SU-DHL-6 (cell line): Measurements from ENCODE around the gene SRD5A1.

ENCODE experiments used
- H2AFZ ChIP-seq: fragments of 200-600 bp; sonication (generic); 2 replicates; pipeline ENCODE4 v1.6.1; 2014; ENCODE audit warnings: low read depth, mild to moderate bottlenecking, moderate library complexity, mixed read lengths, antibody characterized with exemption, low read length; ENCODE audit not compliant: severe bottlenecking
- H3F3A ChIP-seq: fragments of 200-600 bp; shearing (Covaris generic); 2 replicates; pipeline ENCODE4 v1.6.0; 2016; ENCODE audit warnings: antibody characterized with exemption, mild to moderate bottlenecking; ENCODE audit not compliant: insufficient read depth
- H3K27ac ChIP-seq: fragments of 200-600 bp; sonication (generic); 2 replicates; pipeline ENCODE4 v1.5.1; 2016; ENCODE audit warnings: low read depth, mild to moderate bottlenecking, low read length, moderate library complexity, mixed read lengths
- H3K27me3 ChIP-seq: fragments of 200-600 bp; sonication (generic), shearing (Covaris generic); 2 replicates; pipeline ENCODE4 v1.6.0; 2014; ENCODE audit warnings: mild to moderate bottlenecking, low read length
- H3K36me3 ChIP-seq: fragments of 200-600 bp; sonication (generic); 2 replicates; pipeline ENCODE4 v1.6.1; 2014; ENCODE audit warnings: mild to moderate bottlenecking, low read length, mixed read lengths
- H3K4me2 ChIP-seq: fragments of 300-600, 200-600 bp; shearing (Covaris generic), sonication (generic); 2 replicates; pipeline ENCODE4 v1.6.0; 2014; ENCODE audit warnings: low read length, low read depth, mild to moderate bottlenecking; ENCODE audit not compliant: poor library complexity, severe bottlenecking
- H3K4me3 ChIP-seq: fragments of 200-600 bp; sonication (generic); 2 replicates; pipeline ENCODE4 v1.5.1; 2014; ENCODE audit warnings: antibody characterized with exemption, low read length, mild to moderate bottlenecking, mixed read lengths; ENCODE audit not compliant: insufficient read depth, poor library complexity, severe bottlenecking
- H3K79me2 ChIP-seq: fragments of 200-600 bp; sonication (generic); 2 replicates; pipeline ENCODE4 v1.6.1; 2014; ENCODE audit warnings: mild to moderate bottlenecking, low read length, moderate library complexity; ENCODE audit not compliant: insufficient read depth
- H3K9ac ChIP-seq: fragments of 200-600 bp; sonication (generic); 2 replicates; pipeline ENCODE4 v1.7.0; 2014; ENCODE audit warnings: mild to moderate bottlenecking, low read length
- H3K9me2 ChIP-seq: fragments of 200-600 bp; sonication (generic); replicated peaks from 2 replicates; pipeline ENCODE4 v1.6.1; 2014; ENCODE audit warnings: low read length; ENCODE audit not compliant: insufficient read depth
- H3K9me3 ChIP-seq: fragments of 200-600 bp; sonication (generic); 2 replicates; pipeline ENCODE4 v1.6.1; 2014; ENCODE audit warnings: low read length, mixed read lengths; ENCODE audit not compliant: insufficient read depth
- H4K20me1 ChIP-seq: fragments of 200-600 bp; sonication (generic); 2 replicates; pipeline ENCODE4 v1.6.1; 2014; ENCODE audit warnings: low read depth, mild to moderate bottlenecking, antibody characterized with exemption, low read length, moderate library complexity, mixed read lengths
- EZH2phosphoT487 ChIP-seq: fragments of 200-600 bp; sonication (generic), shearing (Covaris generic); conservative IDR thresholded peaks from 2 replicates; pipeline ENCODE4 v1.6.1; 2018; ENCODE audit warnings: mild to moderate bottlenecking, antibody characterized with exemption, low read length, moderate library complexity, mixed read lengths
- TF ChIP-seq, protein P1 (sequence below): fragments of 200-600 bp; sonication (generic); IDR thresholded peaks from one replicate; pipeline ENCODE4 v1.5.1; 2017; ENCODE audit warnings: antibody characterized with exemption, mild to moderate bottlenecking, low read length, moderate library complexity; ENCODE audit not compliant: insufficient read depth, poor library complexity, severe bottlenecking

Gene SRD5A1

DNA sequence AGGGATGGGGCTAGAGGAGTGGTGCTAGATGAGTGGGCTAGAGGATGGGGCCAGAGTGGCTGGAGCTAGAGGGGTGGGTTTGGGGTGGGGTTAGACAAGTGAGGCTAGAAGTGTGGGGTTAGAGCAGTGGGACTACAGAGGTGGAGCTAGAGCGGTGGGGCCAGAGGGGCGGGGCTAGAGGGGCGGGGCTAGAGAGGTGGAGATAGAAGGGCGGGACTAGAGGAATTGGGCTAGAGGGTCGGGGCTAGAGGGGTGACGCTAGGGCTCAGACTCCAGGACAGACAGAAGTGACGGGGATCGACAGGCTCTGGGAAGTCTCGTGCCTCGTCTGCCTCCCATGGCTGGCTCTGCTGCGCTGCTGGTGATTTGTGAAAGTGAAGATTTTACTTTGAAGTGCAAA is 49.0 kb downstream of the SRD5A1 start:
- Histone ChIP-seq H3K4me2 (no peak overlapping the region), H3K36me3 (no peaks in the 10 kb centered on the region), H3K9ac (no peak overlapping the region), H3K9me2 (no peaks in the 10 kb centered on the region), H3K27ac (no peak overlapping the region), H3K9me3 (no peaks in the 10 kb centered on the region), H3K4me3 (no peak overlapping the region), H3K79me2 (no peaks in the 10 kb centered on the region), H4K20me1 (no peaks in the 10 kb centered on the region), H3K27me3 (no peaks in the 10 kb centered on the region), H3F3A (no peaks in the 10 kb centered on the region), H2AFZ (no peak overlapping the region)
- TF ChIP-seq EZH2phosphoT487, result no peak
- TF ChIP-seq, protein P1, sequence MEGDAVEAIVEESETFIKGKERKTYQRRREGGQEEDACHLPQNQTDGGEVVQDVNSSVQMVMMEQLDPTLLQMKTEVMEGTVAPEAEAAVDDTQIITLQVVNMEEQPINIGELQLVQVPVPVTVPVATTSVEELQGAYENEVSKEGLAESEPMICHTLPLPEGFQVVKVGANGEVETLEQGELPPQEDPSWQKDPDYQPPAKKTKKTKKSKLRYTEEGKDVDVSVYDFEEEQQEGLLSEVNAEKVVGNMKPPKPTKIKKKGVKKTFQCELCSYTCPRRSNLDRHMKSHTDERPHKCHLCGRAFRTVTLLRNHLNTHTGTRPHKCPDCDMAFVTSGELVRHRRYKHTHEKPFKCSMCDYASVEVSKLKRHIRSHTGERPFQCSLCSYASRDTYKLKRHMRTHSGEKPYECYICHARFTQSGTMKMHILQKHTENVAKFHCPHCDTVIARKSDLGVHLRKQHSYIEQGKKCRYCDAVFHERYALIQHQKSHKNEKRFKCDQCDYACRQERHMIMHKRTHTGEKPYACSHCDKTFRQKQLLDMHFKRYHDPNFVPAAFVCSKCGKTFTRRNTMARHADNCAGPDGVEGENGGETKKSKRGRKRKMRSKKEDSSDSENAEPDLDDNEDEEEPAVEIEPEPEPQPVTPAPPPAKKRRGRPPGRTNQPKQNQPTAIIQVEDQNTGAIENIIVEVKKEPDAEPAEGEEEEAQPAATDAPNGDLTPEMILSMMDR, result no peak

DNA sequence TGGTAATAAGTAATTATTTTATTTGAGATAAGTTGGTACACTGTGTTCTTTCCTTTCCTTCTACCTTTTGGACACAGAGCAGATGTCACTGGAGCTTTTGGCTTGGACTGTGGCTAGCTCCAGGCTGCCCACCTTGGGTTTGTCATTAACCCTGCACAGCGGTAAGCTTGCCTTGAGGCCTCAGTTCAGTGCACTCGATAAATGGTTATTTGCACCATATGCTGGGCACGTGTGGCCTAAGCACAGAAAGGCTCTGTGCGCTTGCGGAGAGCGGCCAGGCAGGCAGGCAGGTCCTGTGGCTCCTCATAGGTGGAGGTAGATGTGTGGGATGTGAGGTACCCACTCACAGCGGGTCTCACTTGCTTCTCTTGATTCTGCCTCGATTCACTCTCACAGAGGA is 50.0 kb downstream of the SRD5A1 start:
- H2AFZ ChIP-seq, result no peak overlapping the region
- TF ChIP-seq, protein P1, result no peak
- no peak for TF ChIP-seq EZH2phosphoT487
- H3F3A ChIP-seq, result no peaks in the 10 kb centered on the region
- no peaks in the 10 kb centered on the region for H3K36me3 ChIP-seq
- H3K9me3 ChIP-seq, result no peaks in the 10 kb centered on the region
- H3K4me3 ChIP-seq, result no peak overlapping the region
- no peaks in the 10 kb centered on the region for H3K79me2 ChIP-seq
- no peaks in the 10 kb centered on the region for H4K20me1 ChIP-seq
- H3K9ac ChIP-seq, result no peak overlapping the region
- no peaks in the 10 kb centered on the region for H3K27me3 ChIP-seq
- H3K27ac ChIP-seq, result no peak overlapping the region
- H3K9me2 ChIP-seq, result no peaks in the 10 kb centered on the region
- no peak overlapping the region for H3K4me2 ChIP-seq

DNA sequence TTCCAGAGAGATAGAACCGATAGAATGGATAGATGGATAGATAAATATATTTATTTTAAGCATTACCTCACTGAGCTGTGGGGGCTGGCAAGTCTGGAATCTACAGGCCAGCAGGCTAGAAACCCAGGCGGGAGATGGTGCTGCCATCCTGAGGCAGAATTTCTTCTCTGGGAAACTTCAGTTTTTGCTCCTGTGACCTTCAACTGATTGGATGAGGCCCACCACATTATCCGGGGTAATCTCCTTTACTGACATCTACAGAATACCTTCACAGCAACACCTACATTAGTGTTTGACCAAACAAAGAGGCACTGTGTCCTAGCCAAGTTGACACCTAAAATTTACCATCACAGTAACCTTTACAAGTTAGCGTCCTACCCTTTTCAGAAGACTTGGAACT is 50.8 kb downstream of the SRD5A1 start:
- TF ChIP-seq EZH2phosphoT487, result no peak
- TF ChIP-seq, protein P1, result no peak
- no peaks in the 10 kb centered on the region for H3K9me3 ChIP-seq

DNA sequence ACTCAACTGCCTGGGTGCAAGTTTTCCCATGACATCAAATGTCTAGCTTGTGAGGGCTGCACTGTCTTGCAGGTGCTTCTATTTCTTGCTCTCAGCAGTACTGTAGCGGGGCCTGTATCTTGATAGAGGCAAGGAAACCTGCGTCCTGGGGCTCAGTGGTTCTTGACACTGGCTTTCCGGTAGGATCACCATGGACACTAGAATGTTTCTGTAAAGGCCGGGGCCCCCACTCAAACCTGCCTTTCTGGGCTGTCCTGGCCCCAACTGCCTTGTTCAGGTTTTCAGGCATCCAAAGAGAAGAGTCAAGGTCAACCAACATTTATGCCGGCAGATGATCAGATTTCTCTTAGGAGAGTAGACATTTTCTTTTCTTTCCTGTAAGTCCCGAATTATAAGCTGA is 53.3 kb downstream of the SRD5A1 start:
- H3K9ac ChIP-seq, result no peak overlapping the region
- no peak overlapping the region for H3K4me2 ChIP-seq
- H3K27ac ChIP-seq, result no peak overlapping the region
- no peak overlapping the region for H2AFZ ChIP-seq
- no peaks in the 10 kb centered on the region for H3K79me2 ChIP-seq
- no peaks in the 10 kb centered on the region for H3K9me2 ChIP-seq
- TF ChIP-seq, protein P1, result no peak
- TF ChIP-seq EZH2phosphoT487, result no peak
- no peak overlapping the region for H3K4me3 ChIP-seq
- no peaks in the 10 kb centered on the region for H4K20me1 ChIP-seq
- H3F3A ChIP-seq, result no peaks in the 10 kb centered on the region
- H3K9me3 ChIP-seq, result no peaks in the 10 kb centered on the region
- no peaks in the 10 kb centered on the region for H3K27me3 ChIP-seq
- no peaks in the 10 kb centered on the region for H3K36me3 ChIP-seq

More for the DNA sequence above, 50.8 kb downstream of the SRD5A1 start:
- no peaks in the 10 kb centered on the region for H3K36me3 ChIP-seq
- no peaks in the 10 kb centered on the region for H3K27me3 ChIP-seq
- no peak overlapping the region for H3K27ac ChIP-seq
- no peak overlapping the region for H2AFZ ChIP-seq
- H3K79me2 ChIP-seq, result no peaks in the 10 kb centered on the region
- H3K4me2 ChIP-seq, result no peak overlapping the region
- H3K9me2 ChIP-seq, result no peaks in the 10 kb centered on the region
- H3K9ac ChIP-seq, result no peak overlapping the region
- H3K4me3 ChIP-seq, result no peak overlapping the region
- H3F3A ChIP-seq, result no peaks in the 10 kb centered on the region
- H4K20me1 ChIP-seq, result no peaks in the 10 kb centered on the region
